ENCODE results near the gene GOLGA6L2.
"Not testable (repeated sequence)": the region's sequence is repeated elsewhere in the genome, so short reads cannot be mapped to it uniquely, and the experiment has no call there.

DNA sequence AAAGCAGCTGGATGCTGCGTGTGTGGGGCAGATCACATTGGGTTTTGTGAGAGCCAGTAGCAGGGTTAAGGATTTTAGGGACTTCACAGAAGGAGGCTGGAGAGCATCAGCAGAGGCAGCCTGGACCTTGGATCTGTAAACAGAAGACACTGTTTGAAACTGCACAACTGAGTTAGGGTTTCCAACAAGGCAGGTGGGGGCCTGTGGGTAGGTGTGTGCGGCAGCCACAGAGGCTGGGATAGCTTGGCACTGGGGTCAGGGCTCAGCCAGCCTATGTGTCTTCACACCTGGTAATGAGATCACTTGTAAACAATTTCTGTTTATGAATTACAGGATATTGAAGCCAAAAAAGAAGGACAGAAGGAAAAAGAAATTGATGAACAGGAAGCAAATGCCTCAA, 12.3 kb downstream of the GOLGA6L2 start:
- TF ChIP-seq, protein P1, sequence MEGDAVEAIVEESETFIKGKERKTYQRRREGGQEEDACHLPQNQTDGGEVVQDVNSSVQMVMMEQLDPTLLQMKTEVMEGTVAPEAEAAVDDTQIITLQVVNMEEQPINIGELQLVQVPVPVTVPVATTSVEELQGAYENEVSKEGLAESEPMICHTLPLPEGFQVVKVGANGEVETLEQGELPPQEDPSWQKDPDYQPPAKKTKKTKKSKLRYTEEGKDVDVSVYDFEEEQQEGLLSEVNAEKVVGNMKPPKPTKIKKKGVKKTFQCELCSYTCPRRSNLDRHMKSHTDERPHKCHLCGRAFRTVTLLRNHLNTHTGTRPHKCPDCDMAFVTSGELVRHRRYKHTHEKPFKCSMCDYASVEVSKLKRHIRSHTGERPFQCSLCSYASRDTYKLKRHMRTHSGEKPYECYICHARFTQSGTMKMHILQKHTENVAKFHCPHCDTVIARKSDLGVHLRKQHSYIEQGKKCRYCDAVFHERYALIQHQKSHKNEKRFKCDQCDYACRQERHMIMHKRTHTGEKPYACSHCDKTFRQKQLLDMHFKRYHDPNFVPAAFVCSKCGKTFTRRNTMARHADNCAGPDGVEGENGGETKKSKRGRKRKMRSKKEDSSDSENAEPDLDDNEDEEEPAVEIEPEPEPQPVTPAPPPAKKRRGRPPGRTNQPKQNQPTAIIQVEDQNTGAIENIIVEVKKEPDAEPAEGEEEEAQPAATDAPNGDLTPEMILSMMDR (IDR thresholded peaks at IDR 0.05; ENCODE audit: low read depth, low read length, missing input control): not testable (repeated sequence)
- TF ChIP-seq YY1 (IDR thresholded peaks at IDR 0.05); RAD21 (IDR thresholded peaks at IDR 0.05); JUND (IDR thresholded peaks at IDR 0.05); SP1 (IDR thresholded peaks at IDR 0.05); EGR1 (IDR thresholded peaks at IDR 0.05; ENCODE audit: low read depth in 2 of 2); TAF1 (conservative IDR thresholded peaks at IDR 0.05); HNF4G (IDR thresholded peaks at IDR 0.05); HNF4A (conservative IDR thresholded peaks at IDR 0.05); GABPA (IDR thresholded peaks at IDR 0.05 in 1 of 2, conservative IDR thresholded peaks at IDR 0.05 in 1 of 2): not testable (repeated sequence)
- TF ChIP-seq, protein P2, sequence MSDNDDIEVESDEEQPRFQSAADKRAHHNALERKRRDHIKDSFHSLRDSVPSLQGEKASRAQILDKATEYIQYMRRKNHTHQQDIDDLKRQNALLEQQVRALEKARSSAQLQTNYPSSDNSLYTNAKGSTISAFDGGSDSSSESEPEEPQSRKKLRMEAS (IDR thresholded peaks at IDR 0.05): not testable (repeated sequence)
- TF ChIP-seq, protein P3, sequence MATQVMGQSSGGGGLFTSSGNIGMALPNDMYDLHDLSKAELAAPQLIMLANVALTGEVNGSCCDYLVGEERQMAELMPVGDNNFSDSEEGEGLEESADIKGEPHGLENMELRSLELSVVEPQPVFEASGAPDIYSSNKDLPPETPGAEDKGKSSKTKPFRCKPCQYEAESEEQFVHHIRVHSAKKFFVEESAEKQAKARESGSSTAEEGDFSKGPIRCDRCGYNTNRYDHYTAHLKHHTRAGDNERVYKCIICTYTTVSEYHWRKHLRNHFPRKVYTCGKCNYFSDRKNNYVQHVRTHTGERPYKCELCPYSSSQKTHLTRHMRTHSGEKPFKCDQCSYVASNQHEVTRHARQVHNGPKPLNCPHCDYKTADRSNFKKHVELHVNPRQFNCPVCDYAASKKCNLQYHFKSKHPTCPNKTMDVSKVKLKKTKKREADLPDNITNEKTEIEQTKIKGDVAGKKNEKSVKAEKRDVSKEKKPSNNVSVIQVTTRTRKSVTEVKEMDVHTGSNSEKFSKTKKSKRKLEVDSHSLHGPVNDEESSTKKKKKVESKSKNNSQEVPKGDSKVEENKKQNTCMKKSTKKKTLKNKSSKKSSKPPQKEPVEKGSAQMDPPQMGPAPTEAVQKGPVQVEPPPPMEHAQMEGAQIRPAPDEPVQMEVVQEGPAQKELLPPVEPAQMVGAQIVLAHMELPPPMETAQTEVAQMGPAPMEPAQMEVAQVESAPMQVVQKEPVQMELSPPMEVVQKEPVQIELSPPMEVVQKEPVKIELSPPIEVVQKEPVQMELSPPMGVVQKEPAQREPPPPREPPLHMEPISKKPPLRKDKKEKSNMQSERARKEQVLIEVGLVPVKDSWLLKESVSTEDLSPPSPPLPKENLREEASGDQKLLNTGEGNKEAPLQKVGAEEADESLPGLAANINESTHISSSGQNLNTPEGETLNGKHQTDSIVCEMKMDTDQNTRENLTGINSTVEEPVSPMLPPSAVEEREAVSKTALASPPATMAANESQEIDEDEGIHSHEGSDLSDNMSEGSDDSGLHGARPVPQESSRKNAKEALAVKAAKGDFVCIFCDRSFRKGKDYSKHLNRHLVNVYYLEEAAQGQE (IDR thresholded peaks at IDR 0.05): not testable (repeated sequence)
- TF ChIP-seq, protein P4, sequence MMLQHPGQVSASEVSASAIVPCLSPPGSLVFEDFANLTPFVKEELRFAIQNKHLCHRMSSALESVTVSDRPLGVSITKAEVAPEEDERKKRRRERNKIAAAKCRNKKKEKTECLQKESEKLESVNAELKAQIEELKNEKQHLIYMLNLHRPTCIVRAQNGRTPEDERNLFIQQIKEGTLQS (IDR thresholded peaks at IDR 0.05): not testable (repeated sequence)
- TF ChIP-seq, protein P5, sequence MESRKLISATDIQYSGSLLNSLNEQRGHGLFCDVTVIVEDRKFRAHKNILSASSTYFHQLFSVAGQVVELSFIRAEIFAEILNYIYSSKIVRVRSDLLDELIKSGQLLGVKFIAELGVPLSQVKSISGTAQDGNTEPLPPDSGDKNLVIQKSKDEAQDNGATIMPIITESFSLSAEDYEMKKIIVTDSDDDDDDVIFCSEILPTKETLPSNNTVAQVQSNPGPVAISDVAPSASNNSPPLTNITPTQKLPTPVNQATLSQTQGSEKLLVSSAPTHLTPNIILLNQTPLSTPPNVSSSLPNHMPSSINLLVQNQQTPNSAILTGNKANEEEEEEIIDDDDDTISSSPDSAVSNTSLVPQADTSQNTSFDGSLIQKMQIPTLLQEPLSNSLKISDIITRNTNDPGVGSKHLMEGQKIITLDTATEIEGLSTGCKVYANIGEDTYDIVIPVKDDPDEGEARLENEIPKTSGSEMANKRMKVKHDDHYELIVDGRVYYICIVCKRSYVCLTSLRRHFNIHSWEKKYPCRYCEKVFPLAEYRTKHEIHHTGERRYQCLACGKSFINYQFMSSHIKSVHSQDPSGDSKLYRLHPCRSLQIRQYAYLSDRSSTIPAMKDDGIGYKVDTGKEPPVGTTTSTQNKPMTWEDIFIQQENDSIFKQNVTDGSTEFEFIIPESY (IDR thresholded peaks at IDR 0.05): not testable (repeated sequence)

Measured in liver (tissue), 3 donors.